ENCODE measurements around the gene SLC6A9. TPM values are rescaled to one million over a fixed set of nuclear protein-coding genes. Genes with fewer than 3 reads are reported as not detected.

Gene SLC6A9
- total and polyA plus RNA-seq, 2 of the 8 experiments (the other 6 are each of a cell fraction or from before 2014, with no cell fraction given) = 20.2 to 24.2 TPM

- no peak overlapping the region for H3K18ac ChIP-seq (ENCODE audit: extremely low read depth, low read length)
- CTCF ChIA-PET (ENCODE audit: partially characterized antibody) = interaction anchor here (0.7 to 9.2 kb wide), 13 partner anchors 9 to 207 kb away, joined by 3 to 79 read pairs (median 5); partner anchors contain the start of genes IPO13 and SLC6A9
- H2BK12ac ChIP-seq (ENCODE audit: low read depth, low read length) = no peak overlapping the region
- no peaks in the 10 kb centered on the region for H3K9me3 ChIP-seq (ENCODE audit: insufficient read depth in 2 of 2, low read depth in 1 of 2, low read length in 1 of 2)
- no peak for DNase-seq (ENCODE audit: low read depth in 1 of 2, low spot score in 2 of 2)
- no peak overlapping the region for H3K9ac ChIP-seq (replicated peaks in 1 of 4; ENCODE audit: extremely low read depth in 1 of 4, low read depth in 3 of 4, low read length in 3 of 4)
- no peak overlapping the region for H2BK120ac ChIP-seq (replicated peaks; ENCODE audit: low read depth, low read length)
- no peaks in the 10 kb centered on the region for H3K27me3 ChIP-seq (replicated peaks in 1 of 4; ENCODE audit: control insufficient read depth in 3 of 4, extremely low read depth in 1 of 4, insufficient read depth in 3 of 4, low read length in 3 of 4)
- no peak overlapping the region for H3K56ac ChIP-seq (replicated peaks; ENCODE audit: insufficient read length, low read depth, low read length)
- H3K23me2 ChIP-seq (ENCODE audit: low read depth, low read length) = peaks cover 20% of the 10 kb centered on the region
- H4K91ac ChIP-seq (replicated peaks; ENCODE audit: insufficient read length, low read length) = no peak overlapping the region
- 90% methylated on average over 9 of the region's 9 CpGs; no CpG with 5 or more reads in 1 of the 2 experiments for WGBS, 2 experiments (ENCODE audit: extremely low coverage in 1 of 2, insufficient coverage in 1 of 2, insufficient read length in 1 of 2, insufficient replicate concordance in 2 of 2, low coverage in 1 of 2, low lambda C conversion rate in 2 of 2, missing lambda C conversion rate in 1 of 2)
- H4K8ac ChIP-seq (ENCODE audit: extremely low read depth, insufficient read depth, low read length) = no peak overlapping the region; the same call in 1 of the 2 replicates
- POLR2A ChIA-PET (ENCODE audit: partially characterized antibody) = interaction anchor here (1.2 to 12.9 kb wide), 5 partner anchors 8 to 23 kb away, joined by 5 to 189 read pairs (median 10); partner anchors contain the start of genes CCDC24 and IPO13
- peaks cover 4 to 13% of the 10 kb centered on the region in 2 experiments for H4K20me1 ChIP-seq (replicated peaks in 1 of 2; ENCODE audit: control insufficient read depth in 1 of 2, insufficient read depth in 2 of 2, low read length in 2 of 2)
- H3K14ac ChIP-seq (ENCODE audit: insufficient read length) = no peak overlapping the region
- H3K79me1 ChIP-seq (ENCODE audit: low read depth, low read length) = 0 out of 2 replicates have a peak, but pooled peaks cover 7% of the 10 kb centered on the region
- H3K27ac ChIP-seq (ENCODE audit: low read depth, low read length) = no peak overlapping the region
- peak overlapping the region; percentile 65 to 100 (median 97); a peak in 5 of 8 replicates for H3K4me3 ChIP-seq (ENCODE audit: extremely low read depth in 1 of 4, insufficient read depth in 2 of 4, low read depth in 3 of 4, low read length in 4 of 4)
- no peak overlapping the region for H2AFZ ChIP-seq (ENCODE audit: low read length)
- peaks cover 0 to 14% (median 8%) of the 10 kb centered on the region in 4 experiments; a peak in 4 of 8 replicates for H3K36me3 ChIP-seq (ENCODE audit: control insufficient read depth in 2 of 4, insufficient read depth in 4 of 4, low read length in 3 of 4)
- H3K23ac ChIP-seq (ENCODE audit: insufficient read length) = no peak overlapping the region
- no peak overlapping the region for H2BK5ac ChIP-seq (ENCODE audit: low read depth, low read length)
- no peak for FAIRE-seq
- H3K4me1 ChIP-seq (replicated peaks in 1 of 4; ENCODE audit: control insufficient read depth in 3 of 4, insufficient read depth in 4 of 4, low read length in 3 of 4) = peaks cover 2 to 14% (median 7%) of the 10 kb centered on the region in 4 experiments
- H2BK15ac ChIP-seq (ENCODE audit: low read length) = no peak overlapping the region
- peaks cover 0 to 19% of the 10 kb centered on the region in 2 experiments; a peak in 2 of 4 replicates for H3K79me2 ChIP-seq (ENCODE audit: control insufficient read depth in 1 of 2, insufficient read depth in 2 of 2, low read length in 2 of 2)
- no peak overlapping the region for H3K4ac ChIP-seq (replicated peaks; ENCODE audit: insufficient read length, low read depth, low read length)
- H2BK20ac ChIP-seq (ENCODE audit: low read length) = no peak overlapping the region
- peak overlapping the region; percentile 69 to 85; a peak in 3 of 4 replicates for H3K4me2 ChIP-seq (ENCODE audit: insufficient read depth in 1 of 2, low read depth in 2 of 2, low read length in 2 of 2)
- no peak overlapping the region for H4K5ac ChIP-seq (ENCODE audit: insufficient read length, low read depth, low read length)
- no peak overlapping the region for H2AK5ac ChIP-seq (ENCODE audit: low read depth, low read length)
- no peak for TF ChIP-seq POLR2A (IDR thresholded peaks at IDR 0.05; ENCODE audit: control extremely low read depth in 1 of 2, low read depth in 2 of 2, low read length in 2 of 2)
- TF ChIP-seq ASH2L (IDR thresholded peaks at IDR 0.05; ENCODE audit: low read length) = no peak
- no peak for TF ChIP-seq ATF2 (IDR thresholded peaks at IDR 0.05; ENCODE audit: low read length)
- TF ChIP-seq HDAC2 (IDR thresholded peaks at IDR 0.05; ENCODE audit: borderline replicate concordance in 1 of 2, low read depth in 2 of 2, low read length in 2 of 2) = no peak
- no peak for TF ChIP-seq GABPA (IDR thresholded peaks at IDR 0.05; ENCODE audit: borderline replicate concordance, insufficient read depth, low read length)
- no peak for TF ChIP-seq TAF7 (optimal IDR thresholded peaks at IDR 0.05; ENCODE audit: borderline replicate concordance, low read depth, low read length)
- no peak for TF ChIP-seq ZNF274 (IDR thresholded peaks at IDR 0.05; ENCODE audit: borderline replicate concordance, extremely low read depth, low read length)
- no peak for TF ChIP-seq NANOG (IDR thresholded peaks at IDR 0.05; ENCODE audit: insufficient read depth, low read depth, low read length, poor library complexity, severe bottlenecking)
These were observed 60.4 kb downstream of the SLC6A9 start for GRCh38 chr1:43970911-43971310.

Data from H1 (cell line).